Spleen (tissue), 7 donors: Measurements from ENCODE around the gene FBXO15.

Experiments used
- POLR2A ChIP-seq, 3 donors: fragments of 450-650 bp; IDR thresholded peaks; one replicate each; pipeline ENCODE4 v1.5.1; 2017; ENCODE audit warnings: antibody characterized with exemption in 3 of 3, mild to moderate bottlenecking in 1 of 3
- TF ChIP-seq, protein P1 (sequence below), 11 experiments: fragments of 200-600 bp in 7 of 11; fragments of 450-650 bp in 4 of 11; sonication (generic) in 4 of 11; IDR thresholded peaks in 8 of 11; conservative IDR thresholded peaks in 3 of 11; 1 replicate in 7 of 11; 2 replicates in 4 of 11; pipeline versions ENCODE4 v1.4.0 to v1.8.0; 2016 to 2021; ENCODE audit warnings: antibody characterized with exemption in 11 of 11, inconsistent platforms in 4 of 11, mild to moderate bottlenecking in 1 of 11
- donor health status: DM: no; HTN: no; CAD: no; lungs with moderate emphysema.
- donor health status: DM: no; HTN: no; CAD: no.
- donor health status: DM: no; HTN: no; CAD: no.

DNA sequence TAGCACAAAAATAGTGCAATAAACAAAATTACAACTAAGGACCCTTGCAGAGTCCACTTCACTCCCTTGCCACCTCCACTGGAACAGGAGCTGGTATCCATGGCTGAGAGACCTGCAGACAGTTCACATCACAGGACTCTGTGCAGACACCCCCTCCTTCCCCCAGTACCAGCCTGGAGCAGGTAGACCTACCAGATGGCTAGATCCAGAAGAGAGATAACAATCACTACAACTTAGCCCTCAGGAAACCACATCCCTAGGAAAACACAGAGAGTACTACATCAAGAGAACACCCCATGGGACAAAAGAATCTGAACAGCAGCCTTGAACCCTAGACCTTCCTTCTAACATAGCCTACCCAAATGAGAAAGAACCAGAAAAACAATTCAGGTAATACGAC, 49.8 kb downstream of the FBXO15 start:
- TF ChIP-seq, protein P1, sequence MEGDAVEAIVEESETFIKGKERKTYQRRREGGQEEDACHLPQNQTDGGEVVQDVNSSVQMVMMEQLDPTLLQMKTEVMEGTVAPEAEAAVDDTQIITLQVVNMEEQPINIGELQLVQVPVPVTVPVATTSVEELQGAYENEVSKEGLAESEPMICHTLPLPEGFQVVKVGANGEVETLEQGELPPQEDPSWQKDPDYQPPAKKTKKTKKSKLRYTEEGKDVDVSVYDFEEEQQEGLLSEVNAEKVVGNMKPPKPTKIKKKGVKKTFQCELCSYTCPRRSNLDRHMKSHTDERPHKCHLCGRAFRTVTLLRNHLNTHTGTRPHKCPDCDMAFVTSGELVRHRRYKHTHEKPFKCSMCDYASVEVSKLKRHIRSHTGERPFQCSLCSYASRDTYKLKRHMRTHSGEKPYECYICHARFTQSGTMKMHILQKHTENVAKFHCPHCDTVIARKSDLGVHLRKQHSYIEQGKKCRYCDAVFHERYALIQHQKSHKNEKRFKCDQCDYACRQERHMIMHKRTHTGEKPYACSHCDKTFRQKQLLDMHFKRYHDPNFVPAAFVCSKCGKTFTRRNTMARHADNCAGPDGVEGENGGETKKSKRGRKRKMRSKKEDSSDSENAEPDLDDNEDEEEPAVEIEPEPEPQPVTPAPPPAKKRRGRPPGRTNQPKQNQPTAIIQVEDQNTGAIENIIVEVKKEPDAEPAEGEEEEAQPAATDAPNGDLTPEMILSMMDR (IDR thresholded peaks at IDR 0.05 in 8 of 11, conservative IDR thresholded peaks at IDR 0.05 in 3 of 11), result no peak
- TF ChIP-seq POLR2A (IDR thresholded peaks at IDR 0.05), result no peak
